ENCODE results near the gene RNF11.

The RNF11 gene

DNA sequence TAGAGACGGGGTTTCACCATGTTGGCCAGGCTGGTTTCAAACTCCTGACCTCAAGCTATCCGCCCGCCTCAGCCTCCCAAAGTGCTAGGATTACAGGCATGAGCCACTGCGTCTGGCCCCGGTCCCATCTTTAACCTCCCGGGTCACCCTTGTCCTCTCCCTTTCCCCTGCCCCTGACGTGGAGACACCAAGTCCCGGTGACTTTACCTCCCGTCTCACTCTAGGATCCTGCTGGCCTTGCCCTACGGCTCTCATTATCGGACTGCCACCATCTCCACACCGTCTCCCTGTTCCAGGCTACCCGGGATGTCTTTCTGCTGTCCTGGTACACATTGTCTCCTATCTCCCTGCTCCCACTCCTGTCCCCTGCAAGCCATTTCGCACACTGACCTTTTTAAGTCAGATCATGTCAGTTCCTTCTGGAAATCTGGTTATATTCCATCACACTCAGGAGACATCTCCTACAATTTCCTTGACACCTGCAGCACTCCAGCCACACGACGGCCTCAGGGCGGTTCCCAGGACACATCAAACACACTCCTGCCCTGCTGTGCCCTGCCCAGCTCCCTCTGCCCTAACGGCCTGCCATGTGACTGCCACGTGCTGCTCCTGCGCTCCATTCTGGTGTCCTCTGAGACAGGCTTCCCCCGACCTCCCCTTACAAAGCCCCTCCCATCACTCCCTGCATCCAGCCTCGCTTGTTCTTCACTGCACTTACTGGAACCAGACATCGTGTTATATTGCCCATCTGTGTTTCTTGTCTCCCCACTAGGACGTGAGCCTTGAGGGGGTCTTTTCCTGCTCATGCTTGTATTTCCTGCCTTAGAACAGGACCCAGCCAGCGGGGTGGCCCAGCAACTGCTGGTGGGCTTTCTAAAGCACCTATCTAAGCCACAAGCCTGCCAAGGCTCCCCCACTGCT lies 61.6 kb downstream of the RNF11 start:
- DNase-seq, result no peak

DNA sequence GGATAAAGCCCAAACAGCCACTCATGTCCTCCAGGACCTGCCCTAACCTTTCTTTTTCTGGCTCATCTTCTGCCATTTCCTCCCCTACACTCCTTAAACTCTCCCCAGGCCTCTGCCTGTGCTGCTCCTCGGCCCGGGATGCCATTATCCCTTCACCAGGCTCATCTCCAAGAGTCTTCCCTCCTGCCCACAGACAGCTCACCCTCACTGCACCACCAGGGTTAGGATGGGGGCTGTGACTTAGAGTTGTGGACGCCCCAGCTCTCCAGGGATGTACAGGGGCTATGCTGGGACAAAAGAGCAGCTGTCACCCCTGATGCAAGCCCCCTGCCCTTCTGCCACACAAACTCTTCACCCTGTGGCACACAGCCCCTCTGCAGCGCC lies 62.2 kb downstream of the RNF11 start:
- no peak for DNase-seq

DNA sequence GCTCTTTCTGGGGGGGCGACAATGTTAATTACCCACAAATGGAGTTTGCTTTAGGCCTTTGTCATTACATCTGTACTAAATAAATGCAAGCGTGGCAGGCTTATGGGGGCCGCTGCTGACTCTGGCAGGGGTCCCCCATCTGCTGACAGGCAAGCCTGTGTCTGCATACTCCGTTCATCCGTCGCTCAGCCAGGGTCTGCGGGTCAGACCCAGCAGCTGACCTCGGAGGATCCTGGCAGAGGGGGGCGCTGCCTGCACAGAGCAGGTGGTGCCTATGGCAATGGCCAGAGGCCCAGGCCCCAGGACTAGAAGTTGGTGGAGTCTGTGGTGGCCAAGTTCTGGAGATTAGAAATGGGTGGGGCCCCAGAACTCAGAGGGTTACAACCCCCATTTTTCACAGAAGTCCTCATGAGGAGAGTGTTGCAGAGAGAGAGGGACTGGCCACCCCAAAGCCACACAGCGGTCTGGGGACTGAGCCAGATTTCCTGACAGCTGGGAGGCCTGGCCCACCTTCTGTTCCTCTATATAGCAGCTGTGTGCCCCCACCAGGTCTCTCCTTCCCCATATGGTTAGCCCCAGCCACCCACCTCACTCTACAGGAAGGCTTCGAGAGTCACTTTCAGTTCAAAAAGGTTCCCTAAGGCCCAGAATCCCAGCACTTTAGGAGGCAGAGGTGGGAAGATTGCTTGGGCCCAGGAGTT lies 63.3 kb downstream of the RNF11 start:
- DNase-seq, result no peak

DNA sequence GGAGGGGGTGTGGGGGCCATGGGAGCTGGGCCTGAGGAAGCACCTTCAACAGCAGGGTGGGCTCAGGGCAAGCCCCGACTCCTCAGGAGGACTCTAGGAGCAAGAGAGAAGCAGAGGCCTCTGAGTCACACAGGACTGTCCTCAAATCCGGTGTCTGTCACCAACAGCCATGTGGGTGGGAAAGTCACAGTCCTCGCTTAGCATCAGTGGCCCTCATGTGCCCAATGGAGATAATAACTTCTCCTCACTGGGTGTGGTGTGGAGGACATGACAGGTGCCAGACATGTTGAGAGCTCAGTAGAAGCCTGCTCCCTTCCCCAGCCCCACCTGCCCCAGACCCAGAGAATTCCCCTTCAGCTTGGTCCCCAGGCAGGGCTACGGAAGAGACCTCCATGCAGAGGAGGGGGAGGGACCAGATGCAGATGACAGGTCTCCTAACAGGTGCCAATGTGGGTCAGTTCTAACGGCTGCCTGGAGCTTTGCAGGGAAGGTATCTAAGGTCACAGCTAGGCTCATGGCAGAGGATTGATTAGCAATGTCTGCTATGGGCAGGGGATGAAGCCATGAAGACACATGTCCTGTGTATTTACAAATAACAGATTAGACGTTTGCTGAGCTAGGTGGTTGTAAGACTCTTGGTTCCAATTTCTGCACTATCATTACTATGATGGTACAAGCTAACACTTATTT lies 64.1 kb downstream of the RNF11 start:
- no peak for DNase-seq

DNA sequence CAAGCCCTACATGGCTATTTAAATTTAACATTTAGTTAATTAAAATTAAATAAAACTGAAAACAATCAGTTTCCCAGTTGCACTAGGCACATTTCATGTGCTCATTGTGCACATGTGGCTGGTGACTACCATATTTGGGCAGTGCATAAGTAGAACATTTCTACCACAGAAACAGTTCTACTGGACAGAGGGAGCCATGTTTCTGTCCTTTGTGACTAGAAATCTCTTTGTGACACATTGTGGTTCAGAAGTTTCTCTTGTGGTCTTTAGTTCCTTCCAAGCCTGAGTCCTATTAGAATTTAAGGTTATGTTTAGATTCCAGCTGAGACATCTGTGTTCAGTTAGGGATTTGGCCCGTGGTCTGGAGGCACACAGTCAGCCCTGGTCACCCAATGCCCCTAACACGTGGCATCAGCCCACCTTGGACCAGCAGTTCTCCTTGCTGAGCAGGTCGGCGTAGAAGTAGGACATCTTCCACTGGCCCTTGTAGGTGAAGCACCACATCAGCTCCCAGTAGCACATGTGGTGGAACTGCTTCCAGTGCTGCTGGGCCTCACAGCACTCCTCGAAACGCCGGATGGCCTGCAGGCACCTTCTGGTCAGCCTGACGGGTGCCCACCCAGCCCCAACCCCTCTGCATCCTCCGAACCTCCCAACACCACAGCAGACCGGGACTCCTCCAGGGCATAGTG lies 65.2 kb downstream of the RNF11 start:
- DNase-seq, result no peak

DNA sequence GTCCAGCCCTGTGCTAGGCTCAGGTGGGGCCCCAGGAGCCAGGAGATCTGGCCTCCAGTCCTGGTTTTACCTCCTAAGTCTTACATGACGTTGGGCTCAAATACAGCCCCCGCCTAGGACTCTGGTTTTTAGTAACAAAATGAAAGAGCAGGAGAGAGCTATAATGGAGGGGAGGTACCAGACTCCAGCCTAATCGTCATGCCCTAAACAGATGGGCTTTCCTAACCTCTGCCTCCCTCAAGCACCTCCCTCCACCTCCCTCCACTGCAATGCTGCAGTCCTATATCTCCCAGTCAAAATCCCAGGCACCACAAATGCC lies 65.7 kb downstream of the RNF11 start:
- DNase-seq, result no peak

DNA sequence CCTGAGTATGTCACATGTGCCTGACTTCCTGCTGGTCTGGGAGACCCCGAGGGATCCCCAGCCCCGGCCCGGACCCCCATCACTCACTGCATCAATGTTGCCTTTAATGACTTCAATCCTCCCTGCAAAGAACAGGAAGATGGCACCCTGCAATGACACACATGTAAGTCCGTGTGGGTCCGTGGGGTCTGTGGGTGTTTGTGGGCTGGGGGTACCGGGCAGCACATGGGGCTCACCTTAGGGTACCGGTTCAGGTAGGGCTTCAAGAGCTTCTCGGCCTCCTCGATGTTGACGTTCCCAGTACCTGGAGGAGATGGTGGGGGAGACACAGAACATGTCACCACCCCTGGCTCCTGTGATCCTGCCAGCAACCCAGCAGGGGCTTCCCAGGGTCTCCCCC lies 66.2 kb downstream of the RNF11 start:
- no peak for DNase-seq

DNA sequence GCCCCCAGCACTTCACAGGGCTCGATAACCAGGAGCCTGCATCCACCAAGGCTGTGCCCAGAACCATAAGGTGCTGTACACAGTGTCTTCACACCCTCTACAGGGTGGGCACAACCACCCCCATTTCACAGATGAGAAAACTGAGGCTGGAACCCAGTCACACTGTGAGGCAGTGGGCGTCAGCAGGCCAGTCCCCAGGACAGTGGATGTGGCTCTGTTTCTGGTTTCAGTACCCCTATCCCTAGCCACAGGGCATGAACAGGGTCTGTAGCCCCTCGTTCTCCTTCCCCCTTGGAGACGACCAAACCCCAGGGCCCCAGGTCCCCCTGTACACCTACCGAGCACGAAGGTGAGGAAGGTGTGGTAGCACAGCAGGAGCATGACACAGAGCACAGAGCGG lies 66.7 kb downstream of the RNF11 start:
- no peak for DNase-seq

DNA sequence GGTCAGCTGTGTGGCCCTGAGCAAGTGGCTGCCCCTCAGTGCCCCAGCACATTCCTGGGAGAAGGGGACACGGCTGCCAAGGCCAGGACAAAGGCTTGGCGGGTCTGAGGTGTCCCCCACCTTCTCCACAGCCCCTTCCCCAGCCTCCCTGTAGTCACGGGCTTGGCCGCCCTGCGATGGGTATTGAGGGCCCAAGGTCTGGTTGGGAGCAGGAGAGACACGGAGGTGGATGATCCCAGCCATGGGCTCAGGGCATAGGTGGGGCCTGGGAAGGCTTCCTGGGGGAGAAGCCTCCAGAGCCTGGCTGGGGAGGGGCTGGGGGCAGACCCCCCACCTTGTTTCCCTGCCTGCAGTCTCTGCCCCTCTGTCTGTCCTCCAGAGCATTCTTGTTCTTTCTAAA lies 67.2 kb downstream of the RNF11 start:
- DNase-seq, result no peak

DNA sequence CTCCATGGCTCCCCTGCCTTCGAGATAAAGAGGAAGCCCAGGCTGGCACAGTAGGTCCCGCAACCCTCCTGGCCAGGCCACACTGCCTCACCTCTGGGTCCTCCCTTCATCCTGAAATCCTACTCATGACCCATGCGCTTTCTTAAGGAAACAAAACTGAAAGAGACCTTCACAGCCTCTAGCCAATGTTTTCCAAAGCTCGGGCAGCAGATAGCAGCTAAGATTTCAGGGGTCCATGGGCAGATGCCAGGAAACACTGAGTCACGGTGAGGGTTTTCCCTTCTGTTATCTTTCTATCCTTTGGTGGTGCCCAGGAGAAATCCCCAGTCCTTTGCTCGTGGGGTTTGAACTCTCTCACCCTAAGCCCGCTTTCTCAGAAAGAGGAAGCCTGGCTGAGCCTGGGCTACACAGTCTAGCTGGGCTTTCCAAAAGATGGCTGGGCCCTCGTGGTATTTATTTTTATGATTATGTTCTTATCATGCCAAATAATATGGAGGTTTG lies 67.7 kb downstream of the RNF11 start:
- DNase-seq, result no peak

DNA sequence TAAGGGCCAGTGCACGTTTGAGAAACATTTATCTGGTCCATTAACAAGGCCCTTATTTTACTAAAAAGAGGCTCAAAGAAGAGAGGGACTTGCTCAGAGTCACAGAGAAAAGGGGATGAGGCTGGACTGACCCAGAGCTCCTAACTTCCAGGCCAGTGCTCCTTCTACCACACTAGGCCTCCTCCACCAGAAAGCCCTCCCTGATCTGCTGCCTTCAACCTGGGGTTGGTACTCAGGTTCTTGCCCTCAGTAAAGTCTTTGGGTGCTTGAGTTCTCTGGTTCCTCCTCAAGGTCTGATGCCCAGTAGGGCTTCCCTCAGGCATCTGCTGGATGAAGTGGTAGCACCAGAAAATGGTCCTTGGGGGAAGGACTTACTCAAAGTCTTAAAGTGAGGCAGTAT lies 68.3 kb downstream of the RNF11 start:
- DNase-seq, result no peak

DNA sequence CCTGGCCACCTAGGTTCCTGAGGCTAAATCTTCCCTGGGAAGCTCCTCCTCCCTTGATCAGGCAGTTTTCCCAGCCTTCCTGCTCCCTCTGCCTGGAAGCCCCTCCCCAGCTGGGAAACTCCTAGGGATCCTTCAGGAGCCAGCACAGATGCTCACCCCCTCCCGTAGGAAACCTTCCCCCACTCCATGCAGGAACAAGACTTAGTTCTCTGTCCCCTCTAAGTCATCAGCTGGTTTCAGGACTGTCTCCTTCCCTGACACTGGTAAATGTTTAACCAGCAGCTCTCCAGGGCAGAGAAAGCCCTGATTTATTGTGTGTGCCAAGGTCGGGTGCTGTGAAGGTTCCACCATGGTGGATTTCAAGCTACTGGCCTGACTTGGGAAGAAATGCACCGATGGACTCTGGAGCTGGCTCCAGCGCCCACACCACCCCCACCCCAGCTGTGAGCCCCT lies 69.3 kb downstream of the RNF11 start:
- DNase-seq, result no peak

DNA sequence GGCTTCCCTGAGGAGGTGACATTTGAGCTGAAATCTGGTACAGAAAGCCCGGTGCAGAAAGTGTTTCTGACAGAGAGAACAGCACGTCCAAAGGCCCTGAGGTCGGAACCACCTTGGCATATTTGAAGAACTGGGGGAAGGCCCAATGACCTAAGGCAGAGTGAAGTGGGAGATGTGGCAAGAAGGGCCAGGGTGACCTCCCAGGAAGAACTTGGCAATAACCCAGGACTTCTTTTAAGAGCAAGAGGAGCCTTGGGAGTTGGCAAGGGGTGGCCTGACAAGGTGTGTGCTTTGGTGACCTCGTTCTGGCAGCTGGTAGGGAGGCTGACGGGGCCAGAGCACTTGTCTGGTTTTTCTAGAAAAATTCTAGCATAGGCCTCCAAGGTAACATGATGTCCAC lies 70.9 kb downstream of the RNF11 start:
- DNase-seq, result no peak

DNA sequence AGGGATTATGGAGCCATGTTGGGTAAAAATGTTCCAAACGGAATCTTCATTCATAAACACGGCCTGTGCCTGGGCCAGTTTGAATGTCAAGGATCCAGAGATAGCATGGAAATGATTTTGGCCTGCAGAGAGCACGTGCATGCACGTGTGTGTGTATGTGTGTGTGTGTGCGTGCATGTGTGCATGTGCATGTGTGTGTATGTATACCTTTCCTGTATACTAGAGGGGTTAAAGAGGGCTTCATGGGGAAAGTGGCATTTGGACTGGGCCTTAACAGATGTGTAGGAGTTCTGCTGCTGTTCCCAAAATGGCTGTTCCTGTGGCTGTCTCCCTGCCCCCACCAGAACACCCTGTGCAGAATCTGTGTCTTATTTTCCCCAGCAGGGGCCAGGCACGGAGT lies 72.6 kb downstream of the RNF11 start:
- no peak for DNase-seq

DNA sequence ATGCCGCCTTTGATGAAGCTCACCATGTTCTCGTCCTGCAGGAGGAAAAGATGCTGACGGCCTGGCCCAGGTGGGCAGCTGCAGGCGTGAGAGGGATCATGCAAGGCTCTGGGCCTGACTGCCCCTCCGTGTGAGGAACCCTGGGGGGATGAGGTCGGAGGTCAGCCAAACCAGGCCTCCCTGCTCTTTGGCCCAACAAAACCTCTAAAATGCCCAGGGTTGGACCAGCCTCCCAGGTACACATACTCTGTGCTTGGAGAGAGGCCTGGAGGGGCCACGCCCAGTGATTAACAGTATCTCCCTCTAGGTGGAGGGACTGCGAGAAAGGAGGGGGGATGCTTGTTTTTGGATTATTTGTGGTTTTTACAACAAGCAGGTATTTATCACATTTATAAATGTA lies 73.2 kb downstream of the RNF11 start:
- no peak for DNase-seq

DNA sequence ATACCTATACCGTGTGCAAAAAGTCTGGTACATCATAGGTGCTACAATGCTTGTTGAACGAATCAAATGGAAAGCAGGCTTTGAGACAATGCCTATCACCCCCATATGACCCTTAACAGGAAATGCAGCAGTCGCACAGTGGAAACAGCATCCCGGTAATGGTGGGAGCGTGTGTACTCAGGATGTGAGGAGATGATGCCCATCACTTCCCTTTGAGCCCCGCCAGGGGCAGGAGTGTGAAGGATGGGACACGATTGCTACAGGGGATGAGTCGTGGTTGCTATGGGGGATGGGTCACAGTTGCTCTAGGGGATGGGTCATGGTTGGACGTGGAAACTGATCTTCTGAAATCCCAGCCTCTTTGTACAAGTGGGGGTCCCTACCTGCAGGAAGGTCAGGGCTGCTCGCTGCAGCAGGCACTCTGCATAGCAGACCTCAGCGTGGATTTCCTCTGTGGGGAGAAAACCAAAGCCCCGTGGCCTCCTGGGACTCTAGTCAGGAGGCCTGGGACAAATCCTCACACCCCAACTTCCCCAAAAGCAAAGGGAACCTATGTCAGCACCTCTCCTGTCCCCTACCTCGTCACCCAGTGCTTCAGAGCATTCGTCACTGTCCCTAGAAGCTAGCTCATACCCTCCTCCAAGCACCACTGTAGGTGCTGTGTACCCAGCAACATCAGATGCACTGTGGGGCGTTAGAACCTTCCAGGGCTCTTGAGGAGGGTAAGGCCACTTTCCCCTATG lies 75.0 kb downstream of the RNF11 start:
- DNase-seq, result no peak

DNA sequence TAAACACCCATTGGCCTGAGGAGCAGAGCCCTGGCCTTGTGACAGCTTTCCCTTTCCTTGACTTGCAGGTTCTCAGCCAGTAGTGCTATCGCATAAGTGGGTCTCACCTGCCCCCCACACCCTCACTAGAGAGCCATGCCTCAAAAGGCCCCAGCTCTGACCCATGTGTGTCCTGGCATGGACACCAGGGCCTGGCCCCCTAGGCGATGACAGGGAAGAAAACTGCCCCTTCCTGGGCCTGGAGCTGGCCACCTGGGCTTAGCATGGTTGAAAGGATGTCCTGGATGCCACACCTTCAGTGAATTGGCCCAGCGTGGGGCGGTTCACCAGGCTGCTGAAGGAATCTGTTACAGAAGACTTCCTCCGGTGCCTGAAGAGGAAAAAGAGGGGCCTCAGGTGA lies 75.8 kb downstream of the RNF11 start:
- DNase-seq, result no peak

DNA sequence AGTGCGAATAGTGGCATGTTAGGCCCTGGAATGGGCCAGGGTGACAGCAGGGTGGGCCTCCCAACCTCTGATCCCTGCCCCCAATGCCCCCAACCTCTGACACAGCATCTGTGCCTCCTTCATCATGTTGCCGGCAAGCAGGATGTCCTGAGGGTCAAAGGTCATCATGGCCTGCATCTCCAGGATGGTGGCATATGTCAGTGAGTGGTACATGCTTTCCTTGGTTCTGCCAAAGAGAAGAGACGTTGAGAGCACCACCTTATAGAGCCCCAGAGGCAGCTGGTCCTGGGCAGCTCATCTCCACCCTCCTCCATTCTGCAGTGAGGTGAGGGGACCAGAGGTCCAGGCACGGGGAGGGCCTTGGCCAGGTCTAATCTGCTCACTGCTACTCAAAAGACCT lies 76.6 kb downstream of the RNF11 start:
- DNase-seq, result no peak

DNA sequence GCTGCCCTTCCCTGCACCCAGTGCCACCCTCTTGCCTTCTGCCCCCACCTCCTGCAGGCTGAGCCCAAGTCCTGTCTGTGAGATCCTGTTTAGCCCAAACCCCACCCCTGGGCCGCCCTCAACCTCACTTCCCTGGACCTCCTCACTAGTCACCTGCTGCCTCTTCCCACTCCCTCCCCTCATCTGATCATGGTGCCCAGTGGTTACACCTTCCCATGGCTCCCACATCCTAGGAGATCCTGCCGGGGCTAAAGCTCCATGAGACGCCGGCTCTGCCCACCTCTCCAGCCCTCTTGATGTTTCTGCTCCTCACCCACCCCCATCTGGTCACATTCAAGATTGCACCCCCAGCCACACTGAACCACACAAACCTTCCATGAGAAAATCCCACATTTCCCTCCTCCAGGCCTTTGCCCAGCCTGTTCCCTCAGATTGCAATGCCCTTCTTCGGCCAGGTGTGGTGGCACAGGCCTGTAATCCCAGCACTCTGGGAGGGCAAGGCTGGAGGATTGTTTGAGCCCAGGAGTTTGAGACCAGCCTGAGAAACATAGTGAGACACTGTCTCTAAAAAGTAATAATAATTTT lies 77.3 kb downstream of the RNF11 start:
- DNase-seq, result no peak

DNA sequence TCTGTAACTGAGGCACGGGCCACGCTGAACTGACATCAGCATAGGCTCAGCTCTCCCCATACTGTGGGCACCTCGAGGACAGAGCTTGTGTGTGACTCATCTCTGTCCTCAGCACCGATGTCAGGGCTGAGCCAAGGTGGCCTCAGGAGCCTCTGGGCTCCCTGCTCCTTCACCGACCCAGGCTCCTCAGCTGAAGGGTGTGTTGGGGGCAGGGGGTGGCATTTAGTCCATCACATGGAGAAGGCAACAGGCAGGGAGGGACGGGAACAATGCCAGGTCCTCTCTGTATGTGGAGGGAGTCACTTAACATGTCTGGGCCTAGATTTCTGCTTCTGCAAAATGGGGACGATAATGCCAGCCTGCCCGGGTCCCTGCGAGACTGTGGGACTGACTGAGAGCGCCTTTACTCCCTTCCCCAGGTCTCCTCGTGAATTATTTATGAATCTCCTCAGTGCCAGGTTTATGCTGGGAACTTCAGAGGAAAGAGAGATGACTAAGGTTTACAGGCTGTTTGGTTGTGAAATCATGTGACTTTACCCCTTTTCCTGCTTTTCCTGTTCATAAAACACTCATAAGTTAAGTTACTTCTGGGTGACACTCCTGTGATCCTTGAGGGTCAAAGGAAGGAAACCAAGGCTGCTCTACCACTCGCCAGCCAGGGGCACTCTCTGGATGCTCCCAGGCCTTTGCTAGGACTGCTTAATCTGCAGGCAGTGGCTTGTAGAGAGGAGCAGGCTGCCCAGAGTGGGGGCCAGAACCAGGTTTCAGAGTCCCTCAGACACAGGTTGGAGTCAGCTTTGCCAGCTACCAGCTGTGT lies 78.1 kb downstream of the RNF11 start:
- no peak for DNase-seq

DNA sequence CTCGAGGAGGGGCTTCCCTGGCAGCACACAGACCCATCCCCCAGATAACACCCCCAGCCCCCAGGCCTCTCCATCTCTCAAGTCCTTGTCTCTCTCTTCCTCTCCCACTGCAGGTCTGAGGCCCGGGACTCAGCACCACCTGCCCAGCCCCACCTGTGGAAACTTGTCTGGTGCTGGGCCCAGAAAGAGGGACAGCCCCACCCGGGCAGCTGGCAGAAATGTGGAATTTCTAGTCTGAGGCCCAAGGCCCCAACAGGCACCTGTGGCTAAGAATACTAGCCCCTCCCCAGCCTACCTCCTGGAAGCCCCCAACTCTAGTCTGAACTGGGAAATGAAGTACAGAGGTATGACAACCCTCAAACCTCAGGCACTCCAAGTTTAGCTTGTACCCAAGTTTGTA lies 78.9 kb downstream of the RNF11 start:
- DNase-seq, result no peak

Measured in NCI-H187 treated with DMSO at 0.1 percent for 48 hours (cell line).